Activated naive CD4-positive, alpha-beta T cell treated with Interleukin-2 at 50 U/mL for 16 hours (primary cell): ENCODE data around the gene STEAP3.

Source experiments
- DNase-seq: peaks from one replicate; pipeline ENCODE4 v3.0.0-alpha.2; 2020

STEAP3 gene

DNA sequence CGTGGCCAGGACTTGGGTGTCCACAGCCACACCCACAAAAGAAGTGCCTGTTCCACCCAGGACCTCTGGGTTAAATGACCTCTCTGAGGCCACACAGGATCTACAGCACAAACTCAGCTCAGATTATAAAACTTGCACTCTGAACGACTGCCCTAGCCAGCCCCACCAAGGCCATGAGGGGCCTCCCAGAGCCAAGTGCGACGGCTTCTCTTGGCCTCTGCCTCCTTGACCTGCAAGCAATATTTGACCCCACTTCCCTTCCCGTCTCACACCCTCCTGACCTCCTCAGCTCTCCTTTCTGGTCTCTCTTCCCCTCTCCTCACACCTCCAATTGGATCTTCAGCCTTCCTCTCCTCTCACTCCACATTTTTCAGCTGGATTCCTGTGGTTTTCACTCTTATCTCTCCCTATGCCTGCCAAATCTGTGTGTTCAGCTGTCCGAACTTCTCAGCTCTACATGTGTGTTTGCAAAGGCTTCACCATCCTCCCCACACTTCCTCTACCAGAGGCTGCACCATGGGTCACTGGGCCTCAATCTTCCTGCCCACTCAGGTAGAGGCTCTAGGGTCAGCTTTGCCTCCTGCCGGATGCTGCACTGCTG, 25.3 kb upstream of the STEAP3 start:
- no peak for DNase-seq

DNA sequence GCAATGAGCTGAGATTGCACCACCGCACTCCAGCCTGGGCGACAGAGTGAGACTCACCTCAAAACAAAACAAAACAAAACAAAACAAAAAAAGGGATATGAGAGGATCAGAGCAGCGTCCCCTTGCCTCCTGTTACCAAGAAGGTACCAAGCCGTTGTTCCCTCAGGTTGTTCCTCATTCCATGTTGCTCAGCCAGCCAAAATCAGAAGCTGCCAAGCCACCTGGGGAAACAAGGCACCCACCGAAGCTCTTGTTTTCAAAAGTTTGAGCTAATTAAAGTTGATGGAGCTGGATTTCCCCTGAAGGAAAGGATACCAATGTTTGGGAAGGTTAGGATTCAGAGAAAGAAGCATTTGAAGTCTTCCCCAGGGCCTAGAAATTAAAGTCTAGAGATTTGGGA, 21.8 kb upstream of the STEAP3 start:
- no peak for DNase-seq

DNA sequence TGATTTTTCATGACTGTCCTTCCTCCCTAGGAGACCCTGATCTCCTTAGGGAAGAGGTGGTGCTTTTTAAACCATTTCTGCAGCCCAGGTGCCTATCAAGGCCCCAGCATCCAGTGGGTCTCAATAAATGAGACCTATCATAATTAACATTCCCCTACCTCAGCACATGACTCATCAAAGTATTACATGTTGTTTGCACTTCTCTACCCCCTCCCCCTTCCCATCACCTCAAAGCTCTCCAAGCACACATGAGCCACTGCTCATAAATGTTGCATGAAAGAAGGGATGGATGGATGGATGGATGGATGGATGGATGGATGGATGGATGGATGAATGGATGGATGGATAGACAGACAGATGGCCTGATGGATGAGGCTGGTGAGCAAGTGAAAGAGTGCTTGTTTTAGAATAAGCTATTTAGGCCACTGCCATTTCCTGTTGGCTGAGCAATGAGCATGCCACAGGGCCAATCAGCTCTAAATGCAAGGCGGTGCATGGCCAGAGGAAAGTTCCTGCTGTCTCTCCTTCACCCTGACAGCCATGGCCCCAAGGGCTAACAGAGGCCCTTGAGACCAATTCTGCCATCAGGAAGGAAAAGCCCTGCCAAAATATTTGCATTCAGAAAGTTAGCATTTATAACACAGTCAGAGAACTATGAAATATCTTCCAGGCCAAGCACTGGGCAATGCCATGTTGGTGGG, 20.9 kb upstream of the STEAP3 start:
- DNase-seq: no peak

DNA sequence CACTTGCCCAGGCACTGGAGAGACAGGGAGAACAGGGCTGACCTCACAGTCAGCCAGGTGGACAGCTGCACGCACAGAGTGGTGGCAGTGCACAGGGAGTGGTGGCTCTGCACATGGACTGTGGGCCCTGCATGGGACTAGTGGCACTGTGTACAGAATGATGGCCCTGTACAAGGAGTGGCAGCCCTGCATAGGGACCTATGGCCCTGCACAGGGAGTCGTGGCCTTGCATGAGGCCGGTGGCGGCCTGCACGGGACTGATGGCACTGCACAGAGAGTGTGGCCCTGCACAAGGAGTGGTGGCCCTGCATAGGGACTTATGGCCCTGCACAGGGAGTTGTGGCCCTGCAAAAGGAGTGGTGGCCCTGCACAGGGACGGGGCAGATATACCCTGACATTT, 19.1 kb upstream of the STEAP3 start:
- DNase-seq: no peak

DNA sequence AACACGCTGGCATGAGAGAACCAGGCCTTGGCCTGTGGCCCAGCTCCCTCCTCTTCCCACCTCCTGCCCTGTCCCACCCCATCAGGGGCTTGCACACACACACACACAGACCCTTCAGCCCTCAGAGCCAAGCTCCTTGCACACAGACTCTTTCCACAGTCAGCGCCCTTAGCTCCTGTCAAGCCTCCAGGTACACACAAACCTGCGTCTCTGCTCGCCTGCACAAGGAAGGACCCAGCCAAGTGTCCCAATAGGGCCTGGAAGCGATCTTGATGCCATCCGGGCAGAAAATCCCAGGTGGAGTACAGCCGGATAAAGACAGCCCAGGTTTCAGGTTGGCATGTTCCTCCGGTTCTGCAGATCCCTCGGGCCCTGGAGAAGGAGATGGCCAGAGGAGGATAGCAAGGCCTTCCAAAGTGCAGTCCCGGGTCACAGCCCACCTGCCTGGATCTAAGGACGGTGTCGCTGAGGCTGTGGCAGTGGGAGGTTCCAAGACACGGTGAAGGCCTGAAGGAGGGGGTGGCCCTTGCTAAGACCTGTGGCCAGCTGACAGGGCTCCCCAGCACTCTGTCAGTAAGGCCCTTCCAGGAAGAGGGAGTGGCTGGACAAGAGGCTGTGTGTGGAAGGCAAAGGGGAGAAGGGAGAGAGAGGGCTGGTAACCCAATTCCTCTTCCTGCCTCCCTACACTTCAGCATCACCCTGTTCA, 18.5 kb upstream of the STEAP3 start:
- DNase-seq: no peak

DNA sequence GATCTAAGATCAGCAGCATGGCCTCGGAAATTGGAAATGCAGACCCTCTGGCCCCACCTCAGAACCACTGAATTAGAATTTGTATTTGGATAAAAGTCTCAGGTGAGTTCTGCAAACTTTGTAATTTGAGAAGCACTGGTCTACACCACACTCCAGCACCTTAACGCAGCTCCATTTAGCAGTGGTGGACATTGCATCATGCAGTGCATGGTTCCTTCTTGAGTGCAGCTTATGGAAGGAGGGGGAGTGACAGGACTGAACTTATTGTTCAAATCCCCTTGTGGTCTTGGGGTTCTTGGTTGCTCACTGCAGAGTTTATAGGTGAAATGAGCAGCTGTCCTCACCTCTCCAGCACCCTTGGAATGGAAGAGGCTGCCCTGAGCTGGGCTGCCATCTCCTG, 17.4 kb upstream of the STEAP3 start:
- no peak for DNase-seq

DNA sequence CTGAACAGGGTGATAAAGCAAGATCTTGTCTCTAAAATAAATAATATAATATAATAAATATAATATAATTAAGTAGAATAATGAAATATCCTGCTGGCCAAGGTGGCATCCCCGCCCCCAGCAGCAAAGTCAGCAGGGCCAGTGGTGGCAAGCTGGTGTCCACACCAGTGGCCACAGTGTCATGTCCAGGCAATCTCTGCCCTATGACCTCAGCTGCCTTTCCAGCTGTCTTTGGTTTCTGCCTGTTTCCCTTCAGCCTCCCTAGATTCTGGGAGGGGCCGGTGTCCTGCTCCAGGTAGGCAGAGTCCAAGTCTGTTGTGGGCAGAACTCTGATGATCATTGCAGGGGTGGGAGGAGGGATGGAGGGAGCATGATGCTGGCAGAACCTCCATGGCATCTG, 16.2 kb upstream of the STEAP3 start:
- no peak for DNase-seq

DNA sequence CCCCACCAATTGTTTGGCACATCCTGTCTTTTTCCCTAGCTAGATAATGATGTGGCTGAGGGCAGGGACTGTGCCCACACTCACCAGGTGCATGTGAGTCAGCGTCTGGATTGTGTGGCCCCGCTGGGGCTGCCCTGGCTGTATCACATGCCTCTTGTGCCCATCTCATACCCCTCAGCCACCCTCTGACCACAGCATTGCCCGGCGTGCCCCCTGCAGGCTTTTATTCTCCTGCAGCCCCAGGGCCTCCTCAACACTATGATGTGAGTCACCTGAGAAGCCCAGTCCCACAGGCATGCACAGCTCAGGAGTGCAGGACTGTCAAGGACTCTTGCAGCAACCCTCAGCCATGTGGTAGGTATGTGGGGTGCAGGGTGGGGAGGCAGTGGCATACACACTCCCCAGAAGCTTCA, 14.8 kb upstream of the STEAP3 start:
- DNase-seq: no peak

DNA sequence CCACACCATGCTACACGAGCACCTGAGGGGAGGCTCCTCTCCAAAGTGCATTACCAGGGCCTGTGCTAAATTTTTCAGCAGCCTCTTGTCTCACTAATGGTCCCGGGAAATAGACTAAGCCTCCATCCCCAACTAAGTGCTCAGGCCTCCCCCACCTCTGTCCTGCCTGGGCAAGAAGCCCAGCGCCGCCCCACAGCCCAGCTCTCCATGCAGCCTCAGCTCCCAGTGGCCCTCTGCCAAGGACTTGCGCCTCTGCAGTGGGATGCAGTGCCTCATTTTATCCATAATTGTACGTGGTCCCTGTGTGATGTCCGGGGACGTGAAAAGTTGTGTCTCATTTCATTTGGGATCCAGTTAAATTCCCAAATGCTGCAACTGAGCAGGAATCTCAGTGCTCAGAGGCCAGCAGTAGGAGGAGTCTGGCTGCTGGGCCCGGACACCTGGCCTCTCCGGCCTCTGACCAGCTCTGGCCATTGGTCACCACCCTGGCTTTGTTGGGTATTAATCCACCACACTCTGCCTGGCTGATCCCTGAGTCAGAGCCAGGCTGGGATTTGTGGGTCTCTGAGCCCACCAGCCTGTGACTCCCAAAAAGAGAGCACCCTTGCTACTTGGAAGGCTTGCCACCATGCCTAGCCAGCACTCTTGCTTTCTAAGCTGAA, 11.4 kb upstream of the STEAP3 start:
- no peak for DNase-seq

DNA sequence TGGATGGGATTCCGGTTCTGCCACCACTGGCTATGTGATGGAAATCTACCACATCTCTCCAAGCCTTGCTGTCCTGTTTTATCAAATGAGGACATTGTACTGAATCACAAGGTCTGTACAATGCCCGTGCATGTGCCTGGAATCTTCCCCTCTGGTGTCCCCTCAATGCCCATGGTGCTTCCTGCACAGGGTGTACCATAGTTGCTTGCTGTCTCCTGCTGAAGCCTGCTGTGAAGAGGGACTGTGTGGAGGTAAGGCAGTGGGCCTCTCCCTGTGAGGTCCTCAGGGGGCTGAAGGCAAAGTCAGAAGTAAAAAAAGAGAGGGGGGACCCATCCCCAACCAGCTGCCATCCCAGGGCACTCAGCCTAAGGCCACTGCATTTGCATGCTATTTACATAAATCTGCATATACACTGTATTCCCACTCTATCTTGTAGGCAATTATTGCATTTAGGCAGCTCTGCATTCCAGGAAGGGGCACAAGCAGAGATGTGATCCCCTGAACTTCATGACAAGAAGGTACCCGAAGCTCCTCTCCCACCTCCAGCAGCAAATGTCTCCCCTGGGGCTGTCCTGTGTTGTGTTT, 9.1 kb upstream of the STEAP3 start:
- no peak for DNase-seq

DNA sequence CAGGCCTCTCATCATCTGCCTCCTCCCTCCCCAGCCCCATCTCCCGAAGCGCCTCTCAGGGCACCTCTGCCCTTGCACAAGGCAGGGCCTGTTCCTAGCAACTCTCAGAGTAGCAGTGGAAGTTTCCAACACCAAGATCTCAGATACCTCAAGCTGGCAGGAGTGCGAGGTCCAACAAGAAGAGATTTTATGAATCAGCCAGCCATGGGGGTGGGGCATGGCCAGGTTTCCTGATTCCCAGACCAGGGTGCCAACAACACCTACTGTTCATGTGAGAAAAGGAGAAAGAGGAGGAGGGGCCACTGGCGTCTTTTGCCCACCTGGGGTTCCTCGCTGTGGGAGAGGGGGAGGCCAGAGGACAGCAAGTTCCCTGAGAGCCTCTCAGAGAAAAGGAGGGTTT, 6.6 kb upstream of the STEAP3 start:
- no peak for DNase-seq

DNA sequence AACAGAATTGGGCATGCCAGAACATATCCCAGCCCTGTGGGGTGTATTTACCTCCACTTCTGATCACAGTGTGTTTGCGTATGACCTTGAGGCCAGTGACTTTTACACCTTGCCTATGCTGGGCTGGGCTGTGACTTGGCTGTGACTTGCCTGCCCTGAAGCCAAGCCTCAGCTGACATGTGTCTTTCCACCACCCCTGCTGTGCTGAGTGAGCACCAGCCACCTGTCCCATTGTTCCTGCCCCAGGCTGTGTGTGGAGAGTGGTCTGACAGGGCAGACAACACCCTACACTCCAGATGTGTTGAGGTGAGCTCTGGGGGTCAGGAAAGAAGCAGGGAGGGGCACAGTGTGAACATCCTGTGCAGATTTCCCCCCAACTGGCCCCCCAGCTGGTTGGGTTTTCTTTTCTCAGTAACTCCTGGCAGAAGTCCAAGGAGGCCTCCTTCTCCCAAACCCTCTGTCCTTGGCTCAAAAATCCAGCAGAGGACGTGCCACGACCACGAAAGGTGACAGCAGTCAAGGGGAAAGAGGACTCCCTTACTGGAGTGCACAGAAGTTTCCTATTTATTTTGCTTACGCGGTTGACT, 5.1 kb upstream of the STEAP3 start:
- DNase-seq: no peak

DNA sequence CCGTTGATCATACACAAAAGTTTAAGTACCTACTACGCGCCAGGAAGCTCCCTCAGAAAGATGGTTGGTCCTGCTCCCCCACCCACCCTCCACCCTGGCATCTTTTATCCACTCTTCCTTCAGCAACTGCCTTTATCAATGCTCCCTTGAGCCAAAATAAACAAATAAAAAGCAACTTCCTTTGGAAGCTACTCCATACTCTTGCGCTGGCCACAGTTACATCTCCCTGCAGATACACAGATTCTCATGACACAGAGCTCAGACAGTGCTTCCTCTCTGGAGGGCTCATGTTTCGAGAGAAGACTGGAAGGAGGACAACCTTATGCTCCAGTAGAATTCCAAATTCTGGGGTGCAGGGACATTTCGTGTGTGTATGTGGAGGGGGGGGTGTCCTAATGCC, 3.8 kb upstream of the STEAP3 start:
- no peak for DNase-seq

DNA sequence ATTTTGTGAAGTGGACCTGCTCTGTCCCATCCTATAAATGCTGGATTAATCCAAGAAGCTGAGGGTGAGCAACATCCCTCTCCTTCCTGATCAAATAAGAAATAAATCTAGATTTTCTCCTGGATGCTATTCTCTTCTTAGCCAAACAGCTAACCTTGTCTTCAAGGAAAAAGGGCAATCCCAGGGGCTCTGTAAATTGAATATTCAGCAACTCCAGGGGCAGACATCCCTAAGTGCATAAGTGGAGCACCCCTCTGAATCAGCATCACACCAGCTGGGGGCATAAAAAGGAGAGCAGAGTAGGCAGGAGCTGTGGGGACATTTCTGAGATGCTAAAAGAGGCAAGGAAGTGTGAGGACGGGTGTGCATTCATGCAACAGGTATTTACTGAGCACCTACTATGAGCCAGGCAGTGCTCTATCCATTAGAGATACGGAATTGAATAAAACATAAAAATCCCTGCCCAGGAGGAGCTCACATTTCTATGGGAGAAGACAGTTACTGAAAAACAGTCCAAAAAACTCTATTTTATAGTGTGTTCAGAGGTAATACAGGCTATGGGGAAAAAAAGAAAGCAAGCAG, 2.8 kb upstream of the STEAP3 start:
- DNase-seq: no peak

DNA sequence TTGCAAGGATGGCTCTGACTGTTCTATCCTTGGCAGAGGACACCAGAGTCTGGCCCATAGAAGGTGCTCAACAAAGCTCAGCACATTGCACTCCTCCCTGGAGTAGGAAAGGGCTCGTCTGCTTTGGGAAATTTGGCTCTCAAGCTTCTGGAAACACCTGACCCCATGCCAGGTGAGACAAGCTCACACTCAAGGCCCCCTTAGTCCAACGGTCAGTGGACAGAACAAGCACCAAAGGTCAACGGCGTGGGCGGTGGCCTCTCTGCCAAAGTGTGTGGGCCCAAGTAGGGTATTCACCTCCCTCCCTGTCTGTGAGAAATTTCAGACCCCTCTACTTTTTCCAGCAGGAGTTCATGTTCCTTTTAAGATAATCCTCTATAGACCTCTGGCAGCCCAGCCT, 2.0 kb upstream of the STEAP3 start:
- DNase-seq: no peak

DNA sequence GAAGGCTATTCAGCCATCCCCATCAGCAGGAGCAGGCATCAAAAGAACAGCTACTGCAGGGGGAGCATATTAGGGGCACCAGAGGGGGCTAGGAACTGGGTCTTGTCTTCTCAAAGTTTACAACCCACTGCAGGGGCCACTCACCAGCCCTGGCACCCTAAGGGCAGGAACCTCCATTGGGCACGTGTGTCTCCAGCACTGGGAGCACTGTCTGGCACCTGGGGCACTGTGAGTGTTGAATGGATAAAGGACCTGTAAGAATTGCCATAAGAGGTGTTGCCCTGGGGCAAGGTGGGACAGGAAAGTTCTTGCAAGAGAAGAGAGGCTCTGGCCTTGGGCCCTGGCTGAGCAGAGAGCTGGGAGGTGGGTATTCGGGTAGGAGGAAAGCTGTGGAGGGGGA, 1.4 kb upstream of the STEAP3 start:
- no peak for DNase-seq

DNA sequence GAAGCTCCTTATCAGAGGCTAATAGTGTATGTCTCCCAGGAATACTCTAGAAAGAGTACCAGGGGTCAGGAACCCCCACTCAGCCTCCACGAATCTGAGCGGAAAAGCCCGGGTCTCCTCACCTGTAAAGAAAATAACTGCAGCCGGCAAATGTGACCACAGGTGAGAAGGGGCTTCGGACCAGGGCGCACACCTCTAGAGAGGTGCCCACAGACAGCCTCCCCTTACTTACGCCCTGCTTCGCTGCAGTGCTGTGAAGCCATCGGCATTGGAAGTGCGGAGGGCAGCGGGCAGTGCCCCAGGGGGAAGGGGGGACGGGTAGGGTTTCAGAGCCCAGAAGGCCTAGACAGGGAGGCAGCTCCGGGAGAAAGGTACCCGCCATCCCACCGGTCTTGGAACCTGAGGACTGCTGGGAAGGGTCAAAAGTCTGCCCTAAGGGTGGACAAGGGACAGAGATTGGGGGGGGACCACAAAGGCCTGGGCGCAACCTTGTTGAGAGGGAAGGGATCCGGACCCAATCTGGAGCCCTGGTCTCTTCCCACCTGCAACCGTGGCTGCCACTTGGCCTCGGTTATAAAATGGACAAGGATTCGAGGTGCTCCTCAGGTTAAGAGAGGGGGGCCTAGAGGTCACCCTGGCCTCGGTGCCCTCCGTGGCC, 642 bp upstream of the STEAP3 start:
- no peak for DNase-seq

DNA sequence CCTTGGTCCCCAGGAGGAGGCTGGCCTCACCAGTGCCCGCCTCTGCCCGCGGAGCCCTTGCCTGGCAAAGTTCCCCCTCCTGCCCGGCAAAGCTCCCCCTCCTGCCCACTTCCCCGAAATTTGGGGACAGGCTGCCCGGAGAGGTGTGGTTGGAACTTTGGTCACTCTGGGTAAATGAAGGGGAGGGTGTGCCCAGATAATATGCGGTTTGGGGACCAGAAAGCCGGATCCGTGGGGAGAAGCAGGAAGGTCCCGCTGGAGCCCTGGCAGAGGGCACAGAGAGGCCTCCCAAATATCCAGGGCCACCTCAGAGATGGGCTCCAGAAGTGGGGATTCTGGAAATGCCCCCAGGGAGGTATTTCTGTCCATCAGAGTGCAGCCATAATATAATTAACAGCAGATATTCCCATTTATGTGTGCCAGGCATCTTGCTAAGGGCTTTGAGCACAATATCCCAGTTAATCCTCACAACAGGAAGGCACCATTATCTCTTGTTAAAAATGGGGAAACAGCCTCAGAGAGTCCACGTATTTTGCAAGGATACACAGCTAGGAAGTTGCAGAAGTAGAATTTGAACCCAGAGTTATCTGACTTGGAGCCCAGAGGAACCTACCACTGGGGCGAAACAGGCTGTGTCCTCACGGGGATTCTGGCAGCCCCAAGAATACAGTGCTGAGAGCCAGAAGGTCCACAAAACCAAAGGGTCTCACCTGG, 914 bp downstream of the STEAP3 start:
- DNase-seq: no peak

DNA sequence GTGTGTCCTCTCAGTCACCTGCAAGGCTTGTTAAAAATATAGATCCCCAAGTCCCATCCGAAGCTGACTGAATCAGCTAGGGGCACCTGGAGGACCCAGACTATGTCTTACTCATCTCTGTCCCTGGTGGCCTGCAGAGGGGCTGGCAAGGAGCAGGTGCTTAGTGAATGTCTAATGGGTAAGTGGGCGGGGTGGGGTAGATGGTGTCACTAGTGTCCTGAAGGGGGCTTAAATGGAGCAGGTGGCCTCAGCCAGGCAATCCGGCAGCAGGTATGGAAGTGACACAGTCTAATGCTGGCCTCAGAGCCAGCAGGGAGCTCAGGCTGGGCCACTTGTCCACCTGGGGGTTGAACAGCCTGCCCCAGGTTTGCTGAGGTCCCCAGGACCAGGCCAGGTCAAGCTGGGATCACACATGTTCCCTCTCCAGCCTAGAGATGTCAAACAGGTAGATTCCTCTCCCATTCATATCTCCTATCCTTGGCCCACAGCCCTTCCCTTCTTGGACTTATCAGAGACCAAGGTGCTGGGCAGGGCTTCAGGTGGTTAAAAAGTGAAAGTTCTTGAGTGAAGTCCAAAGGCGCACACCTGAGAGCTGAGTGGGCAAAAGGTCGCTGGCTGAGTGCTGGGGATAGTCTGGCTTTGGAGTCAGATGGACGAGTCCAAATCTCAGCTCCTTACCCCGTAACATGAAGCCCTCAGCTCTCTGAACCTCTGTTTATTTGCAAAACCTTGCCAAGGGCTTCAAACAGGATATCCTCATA, 1.7 kb downstream of the STEAP3 start:
- no peak for DNase-seq

DNA sequence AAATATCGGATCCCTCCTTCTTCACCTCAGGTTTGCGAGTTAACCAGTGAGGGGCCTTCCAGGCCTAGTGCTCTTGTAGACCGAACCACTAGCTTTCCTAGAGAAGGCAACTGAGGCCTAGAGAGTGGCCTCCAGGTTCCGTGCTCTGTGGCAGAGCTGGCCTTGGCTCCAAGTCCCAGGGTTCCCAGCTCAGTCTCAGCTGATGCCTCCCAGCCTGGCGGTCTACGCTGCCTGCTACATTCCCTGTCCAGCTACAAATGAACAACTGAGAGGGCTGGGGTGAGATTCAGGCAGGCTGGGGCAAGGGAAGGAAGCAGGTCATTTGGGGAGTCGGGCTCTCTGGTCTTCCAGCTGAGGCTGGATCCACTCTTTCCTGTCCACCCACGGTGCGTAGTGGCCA, 2.3 kb downstream of the STEAP3 start:
- no peak for DNase-seq

DNA sequence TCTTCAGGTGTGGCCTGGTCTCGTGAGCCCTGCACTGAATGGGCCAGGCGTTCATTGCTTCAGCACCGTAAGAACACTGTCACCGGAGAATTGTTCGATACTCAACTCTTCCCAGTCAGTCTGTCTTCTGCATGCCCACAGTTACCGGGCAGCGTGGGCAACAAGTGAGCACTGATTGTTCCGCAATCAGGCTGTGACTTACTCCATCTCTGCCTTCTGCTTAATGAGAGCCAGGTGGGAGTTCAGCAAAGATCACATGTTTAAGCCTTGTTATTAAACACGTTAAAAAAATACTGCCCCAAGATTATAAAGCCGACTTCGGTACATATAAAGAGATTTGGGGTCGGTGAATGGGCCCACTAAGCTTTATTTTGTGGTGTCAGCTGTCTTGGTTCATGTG, 3.7 kb downstream of the STEAP3 start:
- DNase-seq: no peak
